Breast epithelium (tissue), 3 donors: ENCODE measurements around the gene MYO1D.

Experiments
- CTCF ChIP-seq, 3 donors: fragments of 450-650 bp; IDR thresholded peaks; one replicate each; pipeline ENCODE4 v1.5.1; 2016 to 2017; ENCODE audit warnings: antibody characterized with exemption in 3 of 3, mild to moderate bottlenecking in 3 of 3, moderate library complexity in 3 of 3
- POLR2A ChIP-seq: fragments of 450-650 bp; IDR thresholded peaks from one replicate; pipeline ENCODE4 v1.6.1; 2016; ENCODE audit warnings: antibody characterized with exemption, mild to moderate bottlenecking, moderate library complexity
- POLR2AphosphoS5 ChIP-seq, 3 donors: sonication (generic); formaldehyde crosslinking; IDR thresholded peaks; one replicate each; pipeline ENCODE4 v1.6.1; 2017; ENCODE audit warnings: antibody characterized with exemption in 3 of 3

- TF ChIP-seq CTCF (IDR thresholded peaks at IDR 0.05) = no peak
- TF ChIP-seq POLR2A = no peak
- TF ChIP-seq POLR2AphosphoS5 (IDR thresholded peaks at IDR 0.05) = no peak
These were observed 349.8 kb downstream of the MYO1D start for GRCh38 chr17:32527146-32527545.
